Measurements from ENCODE around the gene CAMK1D. TPM values are rescaled to one million over a fixed set of nuclear protein-coding genes. Genes with fewer than 3 reads are reported as not detected.

The CAMK1D gene
- total RNA-seq, 1 experiment from 2014 or later, result 6.3 TPM

DNA sequence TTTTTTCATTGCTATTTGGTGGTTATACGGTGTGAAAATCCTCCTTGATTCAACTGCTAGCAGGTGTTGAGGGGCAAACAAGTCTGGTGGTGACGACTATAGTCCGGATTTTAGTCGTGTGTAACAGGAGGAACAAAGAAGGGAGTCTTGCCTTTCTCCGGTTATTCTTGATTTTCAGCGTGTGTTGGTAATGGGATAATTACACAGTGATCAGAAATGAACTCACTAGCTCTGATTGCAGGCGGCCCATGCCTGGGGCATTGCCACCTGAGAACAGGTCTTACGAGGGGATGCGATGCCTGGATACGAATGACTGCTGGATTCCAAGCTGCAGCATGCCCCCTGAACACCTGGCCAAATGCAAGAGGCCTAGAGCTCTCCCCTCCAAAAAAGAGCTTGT, 72.8 kb downstream of the CAMK1D start:
- Histone ChIP-seq H3K27ac (ENCODE audit: insufficient read length, low read depth, low read length) (no peak overlapping the region), H3K9me3 (ENCODE audit: control insufficient read depth, low read depth, low read length) (no peaks in the 10 kb centered on the region), H3T11ph (ENCODE audit: low read length) (no peak overlapping the region), H2BK12ac (ENCODE audit: insufficient read length, low read depth, low read length) (no peak overlapping the region), H3K14ac (ENCODE audit: insufficient read depth, low read length) (no peak overlapping the region), H3K27me3 (ENCODE audit: insufficient read depth, low read length) (no peaks in the 10 kb centered on the region), H3K18ac (ENCODE audit: insufficient read length, low read depth, low read length) (no peak overlapping the region), H2BK120ac (ENCODE audit: low read depth, low read length, poor library complexity, severe bottlenecking) (no peak overlapping the region), H4K8ac (replicated peaks; ENCODE audit: insufficient read length, low read depth, low read length) (no peak overlapping the region), H3K23me2 (ENCODE audit: insufficient read length, low read depth, low read length, poor library complexity, severe bottlenecking) (no peaks in the 10 kb centered on the region), H2AK5ac (ENCODE audit: insufficient read length, low read length) (no peak overlapping the region), H4K91ac (ENCODE audit: insufficient read length, low read depth, low read length) (no peak overlapping the region), H3K4ac (ENCODE audit: low read depth, low read length) (no peak overlapping the region), H3K9ac (ENCODE audit: extremely low read depth, insufficient read length, low read length) (no peak overlapping the region), H3K23ac (ENCODE audit: insufficient read length, low read depth, low read length) (no peak overlapping the region), H3K79me2 (ENCODE audit: insufficient read depth, low read length) (no peaks in the 10 kb centered on the region), H2AFZ (ENCODE audit: low read length) (no peak overlapping the region), H4K5ac (ENCODE audit: insufficient read length, low read depth, low read length) (no peak overlapping the region), H2BK5ac (ENCODE audit: insufficient read length, low read length) (no peak overlapping the region), H3K4me2 (ENCODE audit: insufficient read depth, insufficient read length, low read length) (no peak overlapping the region), H3K79me1 (ENCODE audit: insufficient read depth, low read depth, low read length, poor library complexity, severe bottlenecking) (no peaks in the 10 kb centered on the region), H3K56ac (ENCODE audit: insufficient read length, low read depth, low read length) (no peak overlapping the region), H3K4me1 (ENCODE audit: insufficient read depth, low read length) (no peaks in the 10 kb centered on the region), H2BK15ac (ENCODE audit: low read depth, low read length) (no peak overlapping the region), H2BK20ac (ENCODE audit: low read depth, low read length, poor library complexity, severe bottlenecking) (no peak overlapping the region), H4K20me1 (ENCODE audit: control insufficient read depth, insufficient read depth, insufficient read length) (no peaks in the 10 kb centered on the region)
- H3K4me3 Mint-ChIP-seq, result no peak overlapping the region
- H3K9me3 Mint-ChIP-seq, result no peaks in the 10 kb centered on the region
- H3K36me3 Mint-ChIP-seq (ENCODE audit: insufficient read depth in 1 of 3, low read depth in 3 of 3), result peaks cover 0 to 1% (median 0%) of the 10 kb centered on the region in 3 experiments; a peak in 1 of 7 replicates
- H3K27me3 Mint-ChIP-seq (ENCODE audit: low read depth), result no peaks in the 10 kb centered on the region
- DNase-seq, result no peak
- no peaks in the 10 kb centered on the region for H3K4me1 Mint-ChIP-seq
- TF ChIP-seq, protein P1, sequence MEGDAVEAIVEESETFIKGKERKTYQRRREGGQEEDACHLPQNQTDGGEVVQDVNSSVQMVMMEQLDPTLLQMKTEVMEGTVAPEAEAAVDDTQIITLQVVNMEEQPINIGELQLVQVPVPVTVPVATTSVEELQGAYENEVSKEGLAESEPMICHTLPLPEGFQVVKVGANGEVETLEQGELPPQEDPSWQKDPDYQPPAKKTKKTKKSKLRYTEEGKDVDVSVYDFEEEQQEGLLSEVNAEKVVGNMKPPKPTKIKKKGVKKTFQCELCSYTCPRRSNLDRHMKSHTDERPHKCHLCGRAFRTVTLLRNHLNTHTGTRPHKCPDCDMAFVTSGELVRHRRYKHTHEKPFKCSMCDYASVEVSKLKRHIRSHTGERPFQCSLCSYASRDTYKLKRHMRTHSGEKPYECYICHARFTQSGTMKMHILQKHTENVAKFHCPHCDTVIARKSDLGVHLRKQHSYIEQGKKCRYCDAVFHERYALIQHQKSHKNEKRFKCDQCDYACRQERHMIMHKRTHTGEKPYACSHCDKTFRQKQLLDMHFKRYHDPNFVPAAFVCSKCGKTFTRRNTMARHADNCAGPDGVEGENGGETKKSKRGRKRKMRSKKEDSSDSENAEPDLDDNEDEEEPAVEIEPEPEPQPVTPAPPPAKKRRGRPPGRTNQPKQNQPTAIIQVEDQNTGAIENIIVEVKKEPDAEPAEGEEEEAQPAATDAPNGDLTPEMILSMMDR (conservative IDR thresholded peaks at IDR 0.05), result no peak
- no peak overlapping the region for H3K27ac Mint-ChIP-seq
- no CpG with 5 or more reads among the region's 10 CpGs for WGBS (ENCODE audit: extremely low coverage, insufficient read length, low lambda C conversion rate)

Data from H9 (cell line).